Measurements from ENCODE around the gene SUPT20HL2.
"Not testable (repeated sequence)": the region's sequence is repeated elsewhere in the genome, so short reads cannot be mapped to it uniquely, and the experiment has no call there.

The SUPT20HL2 gene

DNA sequence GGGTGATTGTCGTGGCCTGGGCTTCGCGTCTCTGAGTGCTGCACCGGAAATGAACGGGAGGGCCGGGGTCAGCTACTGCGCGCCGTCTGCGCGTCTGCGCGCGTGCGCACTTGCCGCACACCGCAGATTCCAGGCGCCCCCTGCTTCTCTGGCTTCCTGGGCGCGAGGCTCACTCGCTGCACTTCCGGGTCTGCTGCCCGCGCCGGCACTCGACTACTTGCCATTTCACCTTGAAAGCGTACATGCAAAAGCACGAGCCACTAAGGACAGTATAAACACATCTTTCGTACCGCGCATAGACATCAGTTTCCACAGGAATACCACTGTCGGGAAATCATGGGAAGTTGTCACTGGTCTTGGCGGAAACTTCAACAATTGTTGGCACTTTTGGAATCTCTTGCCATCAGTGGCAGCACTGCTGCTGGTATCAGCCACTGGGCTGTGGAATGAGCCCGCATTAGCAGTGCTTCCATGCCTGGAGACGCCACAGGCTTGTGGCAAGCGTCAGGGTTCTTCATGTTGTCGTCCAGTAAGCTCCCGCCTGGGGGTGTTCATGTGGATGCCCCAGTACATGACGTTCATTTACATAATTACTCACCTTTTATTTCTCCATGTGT, at the start of gene SUPT20HL2:
Gene SUPT20HL2, minus strand, starts transcription at position 51 of the 617 bp plus-strand sequence. CDS start 754 bp downstream, outside the sequence.
- DNase-seq (ENCODE audit: low spot score), result no peak

DNA sequence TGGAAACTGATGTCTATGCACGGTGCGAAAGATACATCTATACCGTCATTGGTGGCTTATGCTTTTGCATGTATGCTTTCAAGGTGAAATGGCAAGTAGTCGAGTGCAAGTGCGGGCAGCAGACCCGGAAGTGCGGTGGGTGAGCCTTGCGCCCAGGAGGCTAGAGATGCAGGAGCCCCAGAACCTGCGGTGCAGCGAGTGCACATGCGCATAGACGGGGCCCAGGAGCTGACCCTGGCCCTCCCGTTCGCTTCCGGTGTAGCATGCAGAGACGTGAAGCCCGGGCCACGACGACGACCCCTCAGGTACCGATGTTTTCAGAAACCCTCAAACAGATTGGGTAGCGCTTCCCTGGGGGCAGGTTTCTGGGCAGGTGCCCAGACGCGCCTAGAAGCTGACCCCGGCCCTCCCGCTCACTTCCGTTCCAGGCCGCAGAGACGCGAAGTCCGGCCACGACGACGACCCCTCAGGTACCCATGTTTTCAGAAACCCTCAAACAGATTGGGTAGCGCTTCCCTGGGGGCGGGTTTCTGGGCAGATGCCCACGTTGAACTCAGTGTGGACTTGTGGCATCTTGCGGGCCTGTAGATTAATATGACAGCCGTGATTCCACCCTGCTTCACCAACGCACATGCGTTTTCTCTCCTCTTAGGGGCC, 48.3 kb upstream of the SUPT20HL2 start:
- DNase-seq (ENCODE audit: low spot score), result not testable (repeated sequence)

DNA sequence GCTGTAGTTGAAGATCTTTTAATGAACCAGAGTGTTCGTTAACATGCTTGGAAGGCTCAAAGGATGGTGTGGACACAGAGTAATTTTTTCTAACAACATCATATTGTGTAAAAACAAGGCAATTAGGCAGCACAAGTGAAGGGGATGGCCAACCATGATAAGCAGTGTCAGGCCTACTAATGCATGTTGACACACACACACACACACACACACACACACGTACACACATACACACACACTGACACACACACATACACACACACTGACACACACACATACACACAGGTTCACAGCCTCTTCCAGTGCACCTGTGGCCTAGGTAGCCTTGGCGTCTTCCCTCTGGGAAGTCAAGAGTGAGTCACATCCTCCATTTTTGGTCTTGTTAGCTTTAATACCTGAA, 46.4 kb upstream of the SUPT20HL2 start, which contains the start of gene SUPT20HL1:
Gene SUPT20HL1, plus strand, starts transcription at position 368 of the 400 bp plus-strand sequence. CDS start 2,122 bp downstream, outside the sequence.
- DNase-seq (ENCODE audit: low spot score), result no peak

GRCh38 chrX:24357106-24357505, 43.2 kb upstream of the SUPT20HL2 start:
- no peak for DNase-seq (ENCODE audit: low spot score)

- no peak for DNase-seq (ENCODE audit: low spot score)
Measured at GRCh38 chrX:24355095-24355494, 41.2 kb upstream of the SUPT20HL2 start.

GRCh38 chrX:24350217-24350616, 36.3 kb upstream of the SUPT20HL2 start:
- DNase-seq (ENCODE audit: low spot score), result no peak

DNA sequence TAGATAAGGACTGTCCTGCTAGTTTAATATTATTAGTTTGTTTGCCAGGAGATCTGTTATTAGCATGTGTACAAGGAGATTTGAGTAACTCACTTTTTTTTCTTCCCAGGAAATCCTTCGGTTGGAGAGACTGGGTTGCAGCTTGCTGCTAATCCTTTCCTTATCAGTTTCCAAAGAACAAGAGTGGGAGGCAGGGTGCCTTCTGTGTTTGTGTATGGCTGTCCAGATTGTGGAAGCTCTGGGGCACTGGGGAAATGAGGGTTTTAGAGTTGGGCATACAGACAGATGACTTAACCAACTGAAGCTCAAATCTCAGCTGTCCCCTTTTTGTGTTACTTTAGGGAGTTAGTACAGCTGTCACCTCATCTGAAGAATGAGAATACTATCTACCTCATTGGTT, 34.0 kb upstream of the SUPT20HL2 start:
- DNase-seq (ENCODE audit: low spot score), result no peak

GRCh38 chrX:24343719-24344118, 29.9 kb upstream of the SUPT20HL2 start:
- no peak for DNase-seq (ENCODE audit: low spot score)

- DNase-seq (ENCODE audit: low spot score), result no peak
Measured at GRCh38 chrX:24341795-24342194, 27.9 kb upstream of the SUPT20HL2 start.

- DNase-seq (ENCODE audit: low spot score), result no peak
Measured at GRCh38 chrX:24340501-24340900, 26.6 kb upstream of the SUPT20HL2 start.

DNA sequence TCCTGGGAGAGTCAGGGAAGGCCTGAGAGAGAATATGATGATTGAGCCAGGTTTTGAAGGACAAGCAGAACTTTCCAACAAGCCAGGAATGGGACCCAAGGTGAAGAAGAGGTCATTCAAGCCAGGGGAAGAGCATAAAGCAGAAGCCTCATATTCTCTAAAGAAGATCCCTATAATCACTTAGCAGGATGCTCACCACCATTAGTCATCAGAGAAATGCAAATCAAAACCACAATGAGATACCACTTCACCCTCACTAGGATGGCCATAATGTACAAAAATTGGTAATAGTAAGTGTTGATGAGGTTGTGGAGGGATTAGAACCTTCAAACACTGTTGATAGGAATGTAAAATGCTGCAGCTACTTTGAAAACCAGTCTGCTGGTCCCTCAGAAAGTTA, 26.0 kb upstream of the SUPT20HL2 start:
- DNase-seq (ENCODE audit: low spot score), result no peak

- DNase-seq (ENCODE audit: low spot score), result no peak
Measured at GRCh38 chrX:24335871-24336270, 22.0 kb upstream of the SUPT20HL2 start.

GRCh38 chrX:24334461-24334860, 20.6 kb upstream of the SUPT20HL2 start:
- DNase-seq (ENCODE audit: low spot score), result no peak

- no peak for DNase-seq (ENCODE audit: low spot score)
Measured at GRCh38 chrX:24333371-24333770, 19.5 kb upstream of the SUPT20HL2 start.

DNA sequence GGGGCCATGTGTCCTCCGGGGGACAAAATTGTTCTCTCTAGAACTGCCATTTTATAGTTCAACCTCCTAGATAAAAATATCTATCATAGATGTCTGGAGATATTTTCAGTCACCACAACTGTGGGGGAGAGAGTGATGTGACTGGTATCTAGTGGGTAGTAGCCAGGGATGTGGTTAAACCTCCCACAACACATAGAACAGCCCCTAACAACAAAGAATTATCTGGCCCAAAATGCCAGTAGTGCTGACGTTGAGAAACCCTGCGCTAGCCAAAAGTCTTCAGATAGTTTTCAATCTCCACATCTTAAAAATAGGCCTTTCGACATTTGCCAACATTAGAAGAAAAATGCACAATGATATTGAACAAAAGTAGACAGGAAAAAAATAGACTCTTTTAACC, 19.0 kb upstream of the SUPT20HL2 start:
- no peak for DNase-seq (ENCODE audit: low spot score)

DNA sequence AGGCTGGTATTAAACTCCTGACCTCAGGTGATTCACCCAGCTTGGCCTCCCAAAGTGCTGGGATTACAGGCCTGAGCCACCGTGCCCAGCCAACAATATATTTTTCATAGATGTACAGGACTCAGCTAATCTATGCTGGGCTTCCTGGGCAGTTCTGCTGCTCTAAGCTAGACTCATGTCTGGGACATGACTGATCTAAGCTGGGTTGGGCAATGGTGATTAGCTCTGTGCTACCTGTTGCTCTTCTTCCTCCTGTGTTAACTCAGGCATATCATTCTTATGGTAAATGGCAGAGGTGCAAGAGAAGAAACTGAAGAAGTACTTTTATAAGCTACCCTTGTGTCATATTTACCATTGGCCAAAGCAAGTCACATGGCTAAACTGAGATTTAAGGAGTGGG, 11.4 kb upstream of the SUPT20HL2 start:
- DNase-seq (ENCODE audit: low spot score), result no peak

GRCh38 chrX:24321741-24322395, 8.0 kb upstream of the SUPT20HL2 start:
- DNase-seq (ENCODE audit: low spot score), result no peak

- DNase-seq (ENCODE audit: low spot score), result no peak
Measured at GRCh38 chrX:24317567-24317966, 3.7 kb upstream of the SUPT20HL2 start.

GRCh38 chrX:24316111-24316510, 2.2 kb upstream of the SUPT20HL2 start:
- no peak for DNase-seq (ENCODE audit: low spot score)

DNA sequence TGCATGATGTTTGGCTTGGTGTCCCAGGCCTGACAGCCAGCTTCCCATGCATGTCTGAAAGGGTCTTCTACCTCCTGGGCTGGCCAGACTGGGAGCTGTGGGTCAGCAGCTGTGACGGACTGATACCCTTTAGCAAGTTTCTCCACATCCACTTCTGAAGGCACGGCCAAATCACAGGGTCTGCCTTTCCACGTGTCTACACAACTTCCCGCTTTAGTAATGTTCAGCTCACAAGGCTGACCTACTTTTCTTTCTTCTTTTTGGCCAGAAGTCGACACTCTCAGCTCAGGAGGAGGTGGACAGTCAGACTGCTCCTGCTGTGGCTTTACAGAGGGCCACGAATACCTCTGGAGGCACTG, 1.6 kb downstream of the SUPT20HL2 start:
- DNase-seq (ENCODE audit: low spot score), result not testable (repeated sequence)

GRCh38 chrX:24311507-24312248, 2.2 kb downstream of the SUPT20HL2 start:
- DNase-seq (ENCODE audit: low spot score), result not testable (repeated sequence)

- not testable (repeated sequence) for DNase-seq (ENCODE audit: low spot score)
Measured at GRCh38 chrX:24310916-24311315, 3.0 kb downstream of the SUPT20HL2 start.
